GM23338 (cell line): Measurements from ENCODE around the gene C1orf174. TPM values are rescaled to one million over a fixed set of nuclear protein-coding genes. Genes with fewer than 3 reads are reported as not detected.
A peak's percentile ranks its signal among the peaks of the same experiment; 100 is the strongest.

ENCODE experiments used
- ATAC-seq: fragments of 200-7000 bp; cut with Tn5 transposase; 3 replicates; pipeline ENCODE4 v1.9.1; 2020
- DNase-seq: peaks from one replicate; pipeline ENCODE4 v3.0.0-alpha.2; 2015; ENCODE audit warnings: low spot score
- H2AFZ ChIP-seq: fragments of 200-600 bp; sonication (generic); 2 replicates; pipeline ENCODE4 v1.8.0; 2016; ENCODE audit warnings: antibody characterized with exemption, mild to moderate bottlenecking, moderate library complexity
- H3F3A ChIP-seq: fragments of 200-600 bp; sonication (generic); replicated peaks from 2 replicates; pipeline ENCODE4 v1.8.0; 2017; ENCODE audit warnings: antibody characterized with exemption, mixed run types, low read depth
- H3K27ac ChIP-seq: fragments of 200-600 bp; sonication (generic); 2 replicates; pipeline ENCODE4 v1.6.1; 2016; ENCODE audit warnings: low read depth
- H3K27me3 ChIP-seq: fragments of 200-600 bp; sonication (generic); 2 replicates; pipeline ENCODE4 v1.8.0; 2016; ENCODE audit warnings: mild to moderate bottlenecking, mixed run types, moderate library complexity; ENCODE audit not compliant: insufficient read depth
- H3K36me3 ChIP-seq: fragments of 200-600 bp; sonication (generic); 2 replicates; pipeline ENCODE4 v1.8.0; 2016; ENCODE audit warnings: mild to moderate bottlenecking; ENCODE audit not compliant: insufficient read depth
- H3K4me1 ChIP-seq: fragments of 200-600 bp; sonication (generic); 2 replicates; pipeline ENCODE4 v1.8.0; 2016; ENCODE audit warnings: mild to moderate bottlenecking, moderate library complexity; ENCODE audit not compliant: insufficient read depth
- H3K4me2 ChIP-seq: fragments of 200-600 bp; sonication (generic); 2 replicates; pipeline ENCODE4 v1.7.1; 2017; ENCODE audit warnings: mixed run types
- H3K4me3 ChIP-seq: fragments of 200-600 bp; sonication (generic); 2 replicates; pipeline ENCODE4 v1.6.1; 2016; ENCODE audit warnings: mixed run types
- H3K79me2 ChIP-seq: fragments of 200-600 bp; sonication (generic); replicated peaks from 2 replicates; pipeline ENCODE4 v1.8.0; 2017; ENCODE audit warnings: mild to moderate bottlenecking; ENCODE audit not compliant: insufficient read depth
- H3K9me2 ChIP-seq: fragments of 200-600 bp; sonication (generic); 2 replicates; pipeline ENCODE4 v1.8.0; 2017; ENCODE audit not compliant: insufficient read depth
- H4K20me1 ChIP-seq: fragments of 200-600 bp; sonication (generic); replicated peaks from 2 replicates; pipeline ENCODE4 v1.8.0; 2017; ENCODE audit warnings: mild to moderate bottlenecking; ENCODE audit not compliant: insufficient read depth
- H3K27ac Mint-ChIP-seq: 2 replicates; pipeline ENCODE4 v1.8.0; 2020; ENCODE audit warnings: inconsistent platforms, mild to moderate bottlenecking, moderate library complexity, mixed read lengths
- H3K27me3 Mint-ChIP-seq: 3 replicates; pipeline ENCODE4 v1.8.0; 2022; ENCODE audit warnings: low read depth, mild to moderate bottlenecking, moderate library complexity, mixed read lengths, inconsistent platforms; ENCODE audit not compliant: insufficient read depth, poor library complexity
- H3K36me3 Mint-ChIP-seq: 3 replicates; pipeline ENCODE4 v1.8.0; 2021; ENCODE audit warnings: low read depth, mild to moderate bottlenecking, inconsistent platforms, moderate library complexity, mixed read lengths
- H3K4me1 Mint-ChIP-seq: 3 replicates; pipeline ENCODE4 v1.8.0; 2020; ENCODE audit warnings: mild to moderate bottlenecking, inconsistent platforms, mixed read lengths
- H3K4me3 Mint-ChIP-seq: 3 replicates; pipeline ENCODE4 v1.8.0; 2021; ENCODE audit warnings: moderate library complexity, mild to moderate bottlenecking, inconsistent platforms, mixed read lengths
- H3K9me3 Mint-ChIP-seq: 3 replicates; pipeline ENCODE4 v1.8.0; 2020; ENCODE audit warnings: moderate library complexity, mild to moderate bottlenecking, inconsistent platforms, mixed read lengths
- POLR2AphosphoS5 ChIP-seq: IDR thresholded peaks from 2 replicates; pipeline ENCODE4 v1.6.1; 2016; ENCODE audit warnings: antibody characterized with exemption, low read depth
- STAT1 ChIP-seq: IDR thresholded peaks from one replicate; pipeline ENCODE4 v1.6.1; 2016; ENCODE audit warnings: antibody characterized with exemption; ENCODE audit not compliant: unreplicated experiment
- ZNF114 ChIP-seq: fragments of 250-450 bp; sonication (Bioruptor Pico); IDR thresholded peaks from 2 replicates; pipeline ENCODE4 v1.5.0; 2020; ENCODE audit warnings: mild to moderate bottlenecking, moderate library complexity
- polyA plus RNA-seq: library from polyadenylated mRNA; unstranded; fragments of >200 nt; fragmentation: Nextera tagmentation; extraction: Ambion mirVana; gene quantifications from 2 replicates; pipeline ENCODE4 v1.2.1, GENCODE V29; 2016
- total RNA-seq: library from RNA; depleted of rRNA; stranded (reverse); fragments of >200 nt; shearing (Covaris generic); gene quantifications from 2 replicates; pipeline ENCODE4 v1.2.3, GENCODE V29; 2014
- TF ChIP-seq, protein P1 (sequence below): IDR thresholded peaks from 2 replicates; pipeline ENCODE4 v1.6.1; 2016; ENCODE audit warnings: antibody characterized with exemption
- TF ChIP-seq, protein P2 (sequence below), 2 experiments: fragments of 200-600 bp in 1 of 2; sonication (generic) in 1 of 2; conservative IDR thresholded peaks; 2 replicates each; pipeline versions ENCODE4 v1.5.1 to v1.6.1; 2016 to 2017; ENCODE audit warnings: antibody characterized with exemption in 2 of 2, low read depth in 2 of 2, mild to moderate bottlenecking in 2 of 2, moderate library complexity in 1 of 2
- TF ChIP-seq, protein P3 (sequence below): IDR thresholded peaks from one replicate; pipeline ENCODE4 v1.6.1; 2018; ENCODE audit warnings: antibody characterized with exemption; ENCODE audit not compliant: unreplicated experiment

Gene C1orf174
- total and polyA plus RNA-seq, 2 experiments from 2014 or later: 28.5 to 28.7 TPM

GRCh38 chr1:3902111-3902511 is 2.0 kb upstream of the C1orf174 start:
- Mint-ChIP-seq H3K4me3 (no peak overlapping the region), H3K27me3 (peaks cover 9% of the 10 kb centered on the region), H3K4me1 (peaks cover 25% of the 10 kb centered on the region), H3K27ac (no peak overlapping the region), H3K36me3 (peaks cover 6% of the 10 kb centered on the region; the same call in 2 of the 3 replicates), H3K9me3 (peaks cover 11% of the 10 kb centered on the region; the same call in 2 of the 3 replicates)
- Histone ChIP-seq H3K27ac (no peak overlapping the region), H3K4me2 (no peak overlapping the region), H2AFZ (no peak overlapping the region), H3K4me3 (no peak overlapping the region), H3K4me1 (0 out of 2 replicates have a peak, but pooled peaks cover 4% of the 10 kb centered on the region), H3K36me3 (no peaks in the 10 kb centered on the region), H3K27me3 (no peaks in the 10 kb centered on the region), H3F3A (peaks cover 3% of the 10 kb centered on the region; the same call in 1 of the 2 replicates), H3K9me2 (no peaks in the 10 kb centered on the region), H4K20me1 (0 out of 2 replicates have a peak, but pooled peaks cover 1% of the 10 kb centered on the region), H3K79me2 (peaks cover 24% of the 10 kb centered on the region)
- DNase-seq (no peak), ATAC-seq (no peak)
- TF ChIP-seq, protein P1, sequence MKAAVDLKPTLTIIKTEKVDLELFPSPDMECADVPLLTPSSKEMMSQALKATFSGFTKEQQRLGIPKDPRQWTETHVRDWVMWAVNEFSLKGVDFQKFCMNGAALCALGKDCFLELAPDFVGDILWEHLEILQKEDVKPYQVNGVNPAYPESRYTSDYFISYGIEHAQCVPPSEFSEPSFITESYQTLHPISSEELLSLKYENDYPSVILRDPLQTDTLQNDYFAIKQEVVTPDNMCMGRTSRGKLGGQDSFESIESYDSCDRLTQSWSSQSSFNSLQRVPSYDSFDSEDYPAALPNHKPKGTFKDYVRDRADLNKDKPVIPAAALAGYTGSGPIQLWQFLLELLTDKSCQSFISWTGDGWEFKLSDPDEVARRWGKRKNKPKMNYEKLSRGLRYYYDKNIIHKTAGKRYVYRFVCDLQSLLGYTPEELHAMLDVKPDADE: no peak
- TF ChIP-seq ZNF114 (no peak), STAT1 (no peak)
- TF ChIP-seq, protein P2, sequence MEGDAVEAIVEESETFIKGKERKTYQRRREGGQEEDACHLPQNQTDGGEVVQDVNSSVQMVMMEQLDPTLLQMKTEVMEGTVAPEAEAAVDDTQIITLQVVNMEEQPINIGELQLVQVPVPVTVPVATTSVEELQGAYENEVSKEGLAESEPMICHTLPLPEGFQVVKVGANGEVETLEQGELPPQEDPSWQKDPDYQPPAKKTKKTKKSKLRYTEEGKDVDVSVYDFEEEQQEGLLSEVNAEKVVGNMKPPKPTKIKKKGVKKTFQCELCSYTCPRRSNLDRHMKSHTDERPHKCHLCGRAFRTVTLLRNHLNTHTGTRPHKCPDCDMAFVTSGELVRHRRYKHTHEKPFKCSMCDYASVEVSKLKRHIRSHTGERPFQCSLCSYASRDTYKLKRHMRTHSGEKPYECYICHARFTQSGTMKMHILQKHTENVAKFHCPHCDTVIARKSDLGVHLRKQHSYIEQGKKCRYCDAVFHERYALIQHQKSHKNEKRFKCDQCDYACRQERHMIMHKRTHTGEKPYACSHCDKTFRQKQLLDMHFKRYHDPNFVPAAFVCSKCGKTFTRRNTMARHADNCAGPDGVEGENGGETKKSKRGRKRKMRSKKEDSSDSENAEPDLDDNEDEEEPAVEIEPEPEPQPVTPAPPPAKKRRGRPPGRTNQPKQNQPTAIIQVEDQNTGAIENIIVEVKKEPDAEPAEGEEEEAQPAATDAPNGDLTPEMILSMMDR (conservative IDR thresholded peaks at IDR 0.05; ENCODE audit: low read depth in 2 of 2): no peak
- TF ChIP-seq, protein P3, sequence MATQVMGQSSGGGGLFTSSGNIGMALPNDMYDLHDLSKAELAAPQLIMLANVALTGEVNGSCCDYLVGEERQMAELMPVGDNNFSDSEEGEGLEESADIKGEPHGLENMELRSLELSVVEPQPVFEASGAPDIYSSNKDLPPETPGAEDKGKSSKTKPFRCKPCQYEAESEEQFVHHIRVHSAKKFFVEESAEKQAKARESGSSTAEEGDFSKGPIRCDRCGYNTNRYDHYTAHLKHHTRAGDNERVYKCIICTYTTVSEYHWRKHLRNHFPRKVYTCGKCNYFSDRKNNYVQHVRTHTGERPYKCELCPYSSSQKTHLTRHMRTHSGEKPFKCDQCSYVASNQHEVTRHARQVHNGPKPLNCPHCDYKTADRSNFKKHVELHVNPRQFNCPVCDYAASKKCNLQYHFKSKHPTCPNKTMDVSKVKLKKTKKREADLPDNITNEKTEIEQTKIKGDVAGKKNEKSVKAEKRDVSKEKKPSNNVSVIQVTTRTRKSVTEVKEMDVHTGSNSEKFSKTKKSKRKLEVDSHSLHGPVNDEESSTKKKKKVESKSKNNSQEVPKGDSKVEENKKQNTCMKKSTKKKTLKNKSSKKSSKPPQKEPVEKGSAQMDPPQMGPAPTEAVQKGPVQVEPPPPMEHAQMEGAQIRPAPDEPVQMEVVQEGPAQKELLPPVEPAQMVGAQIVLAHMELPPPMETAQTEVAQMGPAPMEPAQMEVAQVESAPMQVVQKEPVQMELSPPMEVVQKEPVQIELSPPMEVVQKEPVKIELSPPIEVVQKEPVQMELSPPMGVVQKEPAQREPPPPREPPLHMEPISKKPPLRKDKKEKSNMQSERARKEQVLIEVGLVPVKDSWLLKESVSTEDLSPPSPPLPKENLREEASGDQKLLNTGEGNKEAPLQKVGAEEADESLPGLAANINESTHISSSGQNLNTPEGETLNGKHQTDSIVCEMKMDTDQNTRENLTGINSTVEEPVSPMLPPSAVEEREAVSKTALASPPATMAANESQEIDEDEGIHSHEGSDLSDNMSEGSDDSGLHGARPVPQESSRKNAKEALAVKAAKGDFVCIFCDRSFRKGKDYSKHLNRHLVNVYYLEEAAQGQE: no peak

GRCh38 chr1:3900969-3901529 is 977 bp upstream of the C1orf174 start:
- Histone ChIP-seq H3K9me2 (no peaks in the 10 kb centered on the region), H3K4me3 (peak overlapping the region; percentile 95), H4K20me1 (0 out of 2 replicates have a peak, but pooled peaks cover 6% of the 10 kb centered on the region), H3K27ac (peak overlapping the region; percentile 100), H3K36me3 (no peaks in the 10 kb centered on the region), H2AFZ (peak overlapping the region; percentile 97), H3K4me2 (peak overlapping the region; percentile 93), H3K27me3 (no peaks in the 10 kb centered on the region), H3K79me2 (peaks cover 34% of the 10 kb centered on the region), H3K4me1 (0 out of 2 replicates have a peak, but pooled peaks cover 4% of the 10 kb centered on the region), H3F3A (peaks cover 3% of the 10 kb centered on the region; the same call in 1 of the 2 replicates)
- H3K9me3 Mint-ChIP-seq: peaks cover 11% of the 10 kb centered on the region; the same call in 2 of the 3 replicates
- TF ChIP-seq, protein P1: no peak
- peak; percentile 55 for TF ChIP-seq POLR2AphosphoS5
- H3K4me3 Mint-ChIP-seq: peak overlapping the region; percentile 94
- H3K27ac Mint-ChIP-seq: peak overlapping the region; percentile 100
- peaks cover 6% of the 10 kb centered on the region; the same call in 2 of the 3 replicates for H3K36me3 Mint-ChIP-seq
- DNase-seq (peak; percentile 97), ATAC-seq (peak; percentile 70)
- H3K4me1 Mint-ChIP-seq: peaks cover 26% of the 10 kb centered on the region
- H3K27me3 Mint-ChIP-seq: peaks cover 9% of the 10 kb centered on the region
